NCI-H345 treated with DMSO at 0.1 percent for 48 hours (cell line): ENCODE data around the gene SEC14L2.

Experiments
- DNase-seq: peaks from one replicate; lab custom pipeline; 2025; ENCODE audit not compliant: unreplicated experiment; lab: John Stamatoyannopoulos, UW

Gene SEC14L2

DNA sequence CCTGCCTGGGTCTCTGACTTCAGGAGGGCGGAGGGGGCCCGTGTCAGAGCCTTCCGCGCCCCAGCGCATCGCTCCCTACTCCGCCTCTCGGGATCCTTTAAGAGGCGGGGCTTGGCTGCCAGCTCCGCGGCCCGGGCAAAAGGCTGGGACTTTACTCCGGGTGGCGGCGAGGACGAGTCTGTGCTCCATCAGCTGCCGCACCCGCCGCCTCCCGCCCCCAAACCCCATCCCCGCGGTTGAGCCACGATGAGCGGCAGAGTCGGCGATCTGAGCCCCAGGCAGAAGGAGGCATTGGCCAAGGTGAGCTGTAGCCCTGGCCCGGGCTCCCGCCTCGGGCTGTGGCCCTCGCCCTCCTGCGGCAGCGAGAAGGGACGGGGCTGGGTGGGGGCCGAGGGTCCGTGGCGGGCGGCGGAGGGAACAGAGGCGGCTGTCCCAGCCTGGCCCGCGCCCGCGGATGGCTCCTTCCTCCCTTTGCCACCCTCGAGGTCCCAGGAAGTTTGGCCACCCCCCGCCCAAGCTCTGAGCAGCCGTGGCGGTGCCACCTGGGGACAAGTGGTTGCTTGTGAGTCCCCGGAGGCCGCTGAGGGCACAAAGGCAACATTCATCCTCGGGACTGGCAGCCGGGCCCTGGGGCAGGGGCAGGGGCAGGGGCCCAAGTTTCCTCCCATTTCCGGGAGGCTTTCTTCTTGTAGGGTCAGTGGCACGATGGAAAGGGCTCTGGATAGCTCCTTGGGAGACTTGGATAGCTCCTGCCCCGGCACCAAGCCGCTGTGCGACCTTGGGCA lies at the start of gene SEC14L2:
Gene SEC14L2 (plus strand): TSS at position 148 of the 785 bp plus-strand sequence. CDS start 99 bp downstream, at position 247.
- DNase-seq: peak; percentile 38

DNA sequence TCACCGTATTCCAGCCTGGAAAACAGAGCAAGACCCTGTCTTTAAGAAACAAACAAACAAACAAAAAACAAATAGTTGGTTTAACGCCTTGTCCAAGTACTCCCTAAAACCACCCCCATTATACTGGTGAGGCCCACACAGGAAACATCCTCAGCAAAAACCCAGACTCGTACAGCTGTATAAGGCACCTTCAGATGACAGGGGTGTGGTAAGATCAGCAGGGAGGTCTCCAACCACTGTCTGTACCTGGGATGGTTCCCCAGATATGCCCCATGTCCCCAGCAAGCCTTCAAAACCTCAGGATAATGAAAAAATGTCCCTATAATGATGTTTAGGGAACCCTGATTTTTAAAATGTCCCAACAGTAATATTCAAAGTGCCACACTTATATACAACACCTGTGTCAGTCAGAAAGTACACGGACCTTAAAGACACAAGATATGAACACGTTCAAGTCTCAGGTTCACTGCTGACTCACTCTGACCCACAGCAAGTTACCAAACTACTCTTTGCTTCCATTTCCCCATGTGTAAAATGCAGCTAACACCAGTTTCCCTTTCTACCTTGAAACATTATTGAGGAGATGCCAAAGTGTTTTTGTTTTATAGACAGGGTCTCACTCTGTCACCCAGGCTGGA lies 49.4 kb upstream of the SEC14L2 start:
- no peak for DNase-seq

DNA sequence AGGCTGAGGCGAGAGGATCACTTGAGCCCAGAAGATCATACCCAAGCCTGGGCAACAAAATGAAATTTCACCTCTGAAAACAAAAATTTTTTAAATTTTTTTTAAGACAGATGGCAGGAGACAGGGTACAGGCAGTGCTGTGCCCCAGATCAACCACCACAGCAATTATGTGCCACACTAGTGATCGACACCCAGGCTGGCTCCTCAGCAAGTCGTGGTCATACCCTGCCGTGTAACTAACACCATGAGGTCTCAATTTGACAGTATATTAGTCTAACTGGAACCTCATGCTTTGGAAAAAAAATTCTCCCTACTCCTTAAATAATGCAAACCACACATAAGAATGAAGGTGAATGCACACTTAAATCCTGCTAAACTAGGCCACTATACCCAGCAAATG lies 48.4 kb upstream of the SEC14L2 start:
- no peak for DNase-seq

DNA sequence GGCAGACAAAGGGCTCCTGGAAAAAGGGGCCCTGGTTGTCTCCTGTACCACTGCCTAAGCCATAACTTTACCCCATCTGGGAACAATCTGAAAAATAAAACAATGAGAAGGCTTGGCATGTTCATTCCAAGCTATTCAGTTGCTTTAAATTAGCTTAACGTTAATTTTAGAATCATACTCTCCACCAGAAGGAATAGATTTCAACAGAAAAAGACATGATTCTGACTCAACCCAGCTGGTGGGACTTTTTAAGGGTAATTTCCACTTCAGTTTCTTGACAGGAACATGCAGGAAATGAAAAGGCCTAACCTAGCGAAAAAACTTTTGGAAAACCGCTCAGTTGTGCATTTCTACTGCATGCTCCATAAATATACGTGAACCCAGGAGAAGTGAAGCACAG lies 48.0 kb upstream of the SEC14L2 start:
- DNase-seq: no peak

DNA sequence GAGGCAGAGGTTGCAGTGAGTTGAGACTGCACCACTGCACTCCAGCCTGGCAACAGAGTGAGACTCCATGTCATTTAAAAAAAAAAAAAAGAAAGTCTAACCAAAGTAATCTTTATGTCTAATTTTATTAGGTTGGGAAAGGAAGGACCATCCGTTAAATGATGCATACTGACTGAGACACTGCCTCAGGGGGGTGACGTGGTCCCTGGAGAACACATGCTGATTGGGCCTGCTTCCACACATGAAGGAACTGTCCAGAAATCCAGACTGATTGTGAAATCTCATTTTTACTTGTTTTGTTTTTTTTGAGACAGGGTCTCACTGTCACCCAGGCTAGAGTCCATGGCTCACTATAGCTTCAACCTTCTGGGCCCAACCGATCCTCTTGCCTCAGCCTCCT lies 45.6 kb upstream of the SEC14L2 start:
- DNase-seq: no peak

DNA sequence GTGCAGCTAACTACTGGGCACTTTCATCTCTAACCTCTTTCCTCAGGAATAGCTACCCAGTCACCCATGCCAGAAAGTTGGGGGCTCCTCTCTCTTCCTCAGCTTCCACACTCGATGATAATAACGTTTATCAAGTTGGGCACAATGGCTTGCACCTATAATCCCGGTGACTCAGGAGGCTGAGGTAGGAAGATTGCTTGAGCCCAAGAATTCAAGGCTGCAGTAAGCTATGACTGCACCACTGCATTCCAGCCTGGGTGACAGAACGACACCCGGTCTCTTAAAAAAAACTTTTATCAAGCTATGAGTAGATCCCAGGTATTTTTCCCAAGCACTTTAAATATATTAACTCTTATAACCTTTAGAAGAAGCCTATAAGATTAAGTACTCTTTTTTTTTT lies 42.2 kb upstream of the SEC14L2 start:
- no peak for DNase-seq

DNA sequence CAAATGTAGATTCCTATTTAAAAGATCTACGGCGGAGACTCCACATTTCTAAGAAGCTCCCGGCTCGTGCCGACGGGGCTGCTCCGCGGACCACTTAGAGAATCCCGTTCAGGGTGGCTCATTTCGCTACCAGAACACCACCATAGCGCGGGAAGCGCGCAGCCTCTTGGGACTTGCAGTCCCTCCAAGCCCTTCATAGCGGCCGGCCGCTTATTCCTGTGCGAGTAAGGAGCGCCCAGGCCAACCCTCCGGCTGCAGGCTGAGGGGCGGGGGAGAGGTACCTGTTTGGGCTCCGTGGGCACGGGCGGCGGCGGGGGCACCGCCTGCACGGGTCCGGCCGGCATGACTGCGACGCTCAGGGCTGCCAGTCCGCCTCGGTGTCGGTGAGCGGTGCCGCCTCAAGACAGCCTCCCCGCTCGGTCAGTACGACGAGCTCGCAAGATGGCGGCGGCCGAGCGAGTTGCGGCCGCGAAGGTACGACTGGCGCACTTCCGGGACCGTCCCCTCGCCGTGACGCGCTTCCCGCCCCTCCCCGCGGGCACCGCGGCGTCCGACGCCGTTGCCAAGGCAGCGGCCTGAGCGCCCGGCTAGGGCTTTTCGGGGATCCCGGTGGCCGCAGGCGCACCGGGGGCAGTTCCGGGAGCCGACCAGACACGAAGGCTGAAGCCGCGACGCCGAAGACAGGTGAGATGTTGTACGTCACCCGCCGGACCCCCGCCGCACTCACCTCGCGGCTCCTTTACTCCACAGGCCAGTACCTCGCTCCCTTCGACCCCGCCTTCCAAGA lies 40.2 kb upstream of the SEC14L2 start, which contains the start of the genes CCDC157 and SF3A1:
Gene CCDC157 (plus strand): TSS at position 559 of the 787 bp plus-strand sequence. CDS start 8,994 bp downstream, outside the sequence.
Gene SF3A1 (minus strand): TSS at position 446 of the 787 bp plus-strand sequence. CDS start 102 bp downstream, at position 344.
- DNase-seq: peak; percentile 63

DNA sequence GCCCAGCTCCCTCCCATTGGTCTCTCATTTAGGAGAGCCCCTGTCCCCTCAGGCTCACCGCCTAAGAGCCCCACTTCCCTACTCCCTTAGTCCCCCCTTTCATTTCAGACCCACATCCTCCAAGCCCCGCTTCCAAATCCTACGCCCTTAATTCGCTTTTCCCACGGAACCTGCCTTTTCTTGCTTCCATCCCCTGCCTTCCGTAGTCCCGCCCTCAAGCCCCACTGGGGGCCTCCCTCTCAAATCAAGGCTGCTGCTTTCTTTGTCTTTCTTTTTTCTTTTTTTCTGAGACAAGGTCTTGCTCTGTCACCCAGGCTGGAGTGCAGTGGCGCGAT lies 39.6 kb upstream of the SEC14L2 start:
- peak; percentile 29 for DNase-seq

DNA sequence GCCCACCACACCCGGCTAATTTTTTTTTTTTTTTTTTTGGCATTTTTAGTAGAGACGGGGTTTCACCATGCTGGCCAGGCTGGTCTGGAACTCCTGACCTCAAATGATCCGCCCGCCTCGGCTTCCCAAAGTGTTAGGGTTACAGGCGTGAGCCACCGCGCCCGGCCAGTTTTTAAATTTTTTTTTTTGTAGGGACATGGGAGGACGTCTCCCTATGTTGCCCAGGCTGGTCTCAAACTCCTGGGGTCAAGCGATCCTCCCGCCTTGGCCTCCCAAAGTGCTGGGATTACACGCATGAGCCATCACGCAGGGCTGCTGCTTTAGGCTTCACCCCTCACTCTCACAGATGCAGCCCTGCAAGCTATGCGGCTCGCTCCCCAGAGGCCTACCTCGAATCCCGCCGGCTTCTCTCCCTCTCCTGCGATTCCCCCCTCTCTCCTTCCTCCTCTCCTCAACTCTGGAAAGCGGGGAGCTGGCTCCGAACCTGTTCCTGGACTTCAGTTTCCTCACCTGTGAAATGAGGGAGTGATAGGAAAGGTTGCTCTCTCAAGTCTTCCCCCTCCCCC lies 39.1 kb upstream of the SEC14L2 start:
- no peak for DNase-seq

DNA sequence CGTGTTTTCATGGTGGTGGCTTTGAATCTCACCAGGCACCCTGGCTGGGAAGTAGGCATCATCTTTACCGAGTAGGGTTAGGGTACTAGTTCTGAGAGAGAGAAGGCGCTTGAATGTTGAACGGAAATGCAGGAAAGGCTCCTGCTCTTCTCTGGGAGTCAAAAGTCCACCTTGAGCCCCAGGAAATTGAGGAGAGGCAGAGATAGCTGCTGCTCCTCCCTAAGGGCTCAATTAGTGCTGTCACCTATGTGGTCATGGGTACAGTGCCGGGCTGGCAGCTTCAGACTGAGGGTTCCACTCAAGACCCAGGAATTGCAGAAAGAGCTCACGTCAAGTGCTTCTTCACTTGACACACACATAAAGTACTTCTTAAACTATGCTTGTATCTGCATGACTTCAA lies 38.3 kb upstream of the SEC14L2 start:
- no peak for DNase-seq

DNA sequence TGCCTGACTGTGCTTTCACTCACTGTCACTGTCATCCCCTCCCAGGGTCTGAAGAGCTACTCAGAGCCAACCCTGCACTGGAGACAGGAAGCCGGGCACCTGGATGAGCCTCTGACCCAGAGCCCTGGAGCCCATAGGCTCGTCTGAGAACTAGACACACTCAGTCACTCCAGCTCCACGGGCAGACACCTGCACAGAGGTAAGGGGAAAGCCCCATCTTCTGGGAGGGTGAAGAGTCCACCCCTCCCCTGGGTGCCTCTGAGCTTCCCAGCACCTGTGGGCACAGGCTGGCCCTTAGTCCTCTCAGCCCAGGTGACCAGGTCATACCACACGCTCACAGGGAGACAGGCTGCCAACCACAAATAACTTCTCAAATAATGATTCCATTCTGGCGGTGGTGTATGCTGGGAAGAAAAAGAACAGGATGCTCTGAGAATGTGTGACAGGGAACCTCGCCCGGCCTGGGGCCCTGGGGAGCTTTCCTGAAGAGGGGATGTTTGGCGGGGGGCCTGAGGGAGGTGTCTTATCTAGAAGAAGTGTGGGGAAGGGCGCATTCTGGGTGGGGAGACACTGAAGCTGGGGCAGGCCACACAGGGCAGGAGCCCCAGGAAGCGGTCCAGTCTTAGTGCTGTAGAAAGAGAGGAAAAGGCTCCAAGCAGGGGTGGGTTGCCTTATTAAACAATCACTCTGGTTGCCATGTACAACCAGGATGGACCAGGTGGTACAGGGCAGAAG lies 34.7 kb upstream of the SEC14L2 start:
- no peak for DNase-seq

DNA sequence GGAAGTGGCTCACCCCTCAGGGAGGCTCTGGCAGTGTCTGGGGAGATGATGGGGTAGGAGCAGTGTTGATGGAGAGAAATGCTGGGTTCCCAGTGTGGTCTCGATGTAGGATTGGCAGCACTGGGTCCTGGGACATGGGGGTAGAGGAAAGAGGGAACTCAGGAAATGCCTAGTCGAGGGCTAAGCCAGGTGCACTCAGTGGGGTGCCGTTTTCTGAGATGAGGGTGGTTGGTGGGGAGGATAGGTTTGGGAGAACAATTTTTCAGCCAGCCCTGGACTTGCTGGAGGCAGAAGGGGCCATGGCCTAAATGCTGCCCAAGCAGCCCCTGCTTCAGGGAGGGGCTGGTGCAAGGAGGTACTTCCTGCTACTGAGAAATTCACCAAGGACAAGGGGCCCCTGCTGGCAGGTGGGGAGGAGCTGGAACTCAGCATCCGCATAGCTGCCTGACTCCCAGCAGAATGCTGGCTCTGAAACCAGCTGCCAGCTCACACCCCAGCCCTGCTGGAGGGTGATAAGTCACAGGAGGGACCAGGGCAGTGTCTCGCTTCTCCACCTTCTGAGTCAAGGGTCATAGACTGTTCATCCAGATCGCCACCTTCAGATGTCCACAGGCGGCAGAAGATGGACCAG lies 34.1 kb upstream of the SEC14L2 start:
- DNase-seq: no peak

DNA sequence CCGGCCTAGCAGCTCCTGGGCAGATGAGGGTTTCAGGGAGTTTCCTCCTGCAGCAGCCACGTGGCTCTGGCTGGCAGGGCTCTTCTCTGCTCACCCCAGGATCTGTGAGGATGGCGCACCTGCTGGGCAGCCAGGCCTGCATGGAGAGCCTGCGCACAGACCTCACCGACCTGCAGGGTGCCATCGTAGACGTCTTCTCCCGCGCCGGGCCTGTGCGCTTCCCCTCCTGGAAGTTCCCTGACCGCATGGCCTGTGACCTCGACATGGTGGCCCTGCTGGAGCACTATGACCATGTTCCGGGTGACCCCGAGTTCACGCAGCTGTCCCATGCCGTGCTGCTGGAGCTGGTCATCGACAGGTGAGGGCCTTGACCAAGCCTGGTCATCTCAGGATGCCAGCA lies 30.9 kb upstream of the SEC14L2 start:
- DNase-seq: no peak

DNA sequence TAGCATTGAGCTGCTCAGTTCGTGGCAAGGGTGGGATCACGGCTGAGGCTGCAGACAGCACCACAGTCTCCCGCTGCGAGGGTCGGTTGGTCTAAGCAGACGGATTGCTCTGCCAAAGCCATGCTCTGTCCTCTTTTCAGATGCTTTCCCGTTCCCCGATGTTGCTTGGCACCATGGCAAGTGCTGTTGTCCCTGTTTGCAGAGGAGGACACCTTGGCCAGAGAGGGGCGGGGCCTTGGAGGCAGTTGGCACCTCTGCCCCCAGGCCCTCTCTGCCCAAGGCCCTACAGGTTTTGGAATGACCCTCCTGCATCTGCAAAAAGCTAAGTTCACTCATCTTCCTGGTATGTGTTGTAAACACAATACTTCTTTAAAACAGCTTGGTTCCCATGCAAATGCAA lies 28.4 kb upstream of the SEC14L2 start:
- DNase-seq: no peak

DNA sequence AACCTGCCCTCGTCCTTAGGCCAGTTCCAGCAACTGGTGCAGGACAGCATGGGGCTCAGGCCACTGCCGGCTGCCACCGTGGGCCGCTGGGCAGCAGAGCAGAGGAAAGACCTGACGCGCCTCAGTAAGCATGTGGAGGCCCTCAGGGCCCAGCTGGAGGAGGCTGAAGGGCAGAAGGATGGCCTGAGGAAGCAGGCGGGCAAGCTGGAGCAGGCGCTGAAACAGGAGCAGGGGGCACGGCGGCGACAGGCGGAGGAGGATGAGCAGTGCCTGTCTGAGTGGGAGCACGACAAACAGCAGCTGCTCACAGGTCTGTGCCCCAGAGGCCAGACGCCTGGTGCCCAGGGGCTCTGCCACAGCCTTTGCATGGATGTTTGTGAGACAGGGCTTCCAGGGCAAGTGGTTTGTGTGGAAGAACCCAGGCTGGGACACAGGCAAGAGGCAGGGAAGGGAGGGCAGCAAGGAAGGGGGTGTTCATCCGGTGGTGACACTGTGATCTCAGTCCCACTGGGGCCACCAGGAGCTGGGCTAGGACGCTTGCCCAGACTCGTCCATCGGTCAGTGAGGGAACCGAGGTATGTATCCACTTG lies 26.1 kb upstream of the SEC14L2 start:
- DNase-seq: no peak

DNA sequence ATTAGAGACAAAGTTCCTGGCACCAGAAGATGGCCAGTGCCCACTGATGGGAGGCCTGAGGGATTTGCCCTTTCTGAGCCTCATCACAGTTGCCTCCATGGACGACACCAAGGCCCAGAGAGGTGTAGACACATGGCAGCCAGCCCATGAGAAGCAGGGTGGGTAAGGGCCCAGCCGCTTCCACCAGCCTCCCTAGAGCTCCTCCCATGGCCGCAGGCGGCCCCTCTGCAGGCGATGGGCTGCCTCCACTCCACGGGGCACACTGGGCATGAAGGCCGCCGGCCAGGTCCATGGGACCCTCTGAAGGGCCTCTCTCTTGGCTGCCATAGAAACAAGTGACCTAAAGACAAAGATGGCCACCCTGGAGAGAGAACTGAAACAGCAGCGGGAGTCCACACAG lies 25.5 kb upstream of the SEC14L2 start:
- no peak for DNase-seq

DNA sequence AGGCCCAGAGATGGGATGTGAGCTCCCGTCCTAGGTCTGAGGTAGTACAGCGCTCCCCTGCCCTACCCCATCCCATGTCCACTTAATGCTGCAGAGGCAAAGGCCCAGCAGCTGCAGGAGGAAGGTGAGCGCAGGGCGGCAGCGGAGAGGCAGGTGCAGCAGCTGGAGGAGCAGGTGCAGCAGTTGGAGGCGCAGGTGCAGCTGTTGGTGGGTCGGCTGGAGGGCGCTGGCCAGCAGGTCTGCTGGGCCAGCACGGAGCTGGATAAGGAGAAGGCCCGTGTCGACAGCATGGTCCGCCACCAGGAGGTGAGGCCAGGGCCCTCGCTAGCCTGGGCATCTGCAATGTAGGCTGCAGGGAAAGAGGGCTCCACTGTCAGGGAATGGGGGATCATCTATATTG lies 24.8 kb upstream of the SEC14L2 start:
- DNase-seq: no peak

DNA sequence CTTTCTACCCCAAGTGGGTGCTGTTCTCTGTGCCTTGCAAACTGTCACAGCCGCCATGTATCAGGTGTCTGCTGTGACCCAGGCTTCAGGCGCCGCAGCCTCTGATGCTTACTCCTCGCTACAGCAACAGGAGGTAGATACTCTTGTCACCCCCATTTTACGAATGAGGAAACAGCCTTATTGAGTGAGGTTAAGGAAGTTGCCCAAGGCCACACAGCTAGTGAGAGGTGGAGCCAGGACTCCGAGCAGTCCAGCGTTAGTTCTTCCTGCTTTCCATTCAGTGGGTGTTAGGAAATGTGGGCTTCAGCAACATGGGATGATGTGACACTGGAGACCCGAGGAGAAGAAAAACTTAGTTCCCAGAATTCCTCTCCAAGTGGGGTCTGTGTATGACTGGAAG lies 23.9 kb upstream of the SEC14L2 start:
- no peak for DNase-seq

DNA sequence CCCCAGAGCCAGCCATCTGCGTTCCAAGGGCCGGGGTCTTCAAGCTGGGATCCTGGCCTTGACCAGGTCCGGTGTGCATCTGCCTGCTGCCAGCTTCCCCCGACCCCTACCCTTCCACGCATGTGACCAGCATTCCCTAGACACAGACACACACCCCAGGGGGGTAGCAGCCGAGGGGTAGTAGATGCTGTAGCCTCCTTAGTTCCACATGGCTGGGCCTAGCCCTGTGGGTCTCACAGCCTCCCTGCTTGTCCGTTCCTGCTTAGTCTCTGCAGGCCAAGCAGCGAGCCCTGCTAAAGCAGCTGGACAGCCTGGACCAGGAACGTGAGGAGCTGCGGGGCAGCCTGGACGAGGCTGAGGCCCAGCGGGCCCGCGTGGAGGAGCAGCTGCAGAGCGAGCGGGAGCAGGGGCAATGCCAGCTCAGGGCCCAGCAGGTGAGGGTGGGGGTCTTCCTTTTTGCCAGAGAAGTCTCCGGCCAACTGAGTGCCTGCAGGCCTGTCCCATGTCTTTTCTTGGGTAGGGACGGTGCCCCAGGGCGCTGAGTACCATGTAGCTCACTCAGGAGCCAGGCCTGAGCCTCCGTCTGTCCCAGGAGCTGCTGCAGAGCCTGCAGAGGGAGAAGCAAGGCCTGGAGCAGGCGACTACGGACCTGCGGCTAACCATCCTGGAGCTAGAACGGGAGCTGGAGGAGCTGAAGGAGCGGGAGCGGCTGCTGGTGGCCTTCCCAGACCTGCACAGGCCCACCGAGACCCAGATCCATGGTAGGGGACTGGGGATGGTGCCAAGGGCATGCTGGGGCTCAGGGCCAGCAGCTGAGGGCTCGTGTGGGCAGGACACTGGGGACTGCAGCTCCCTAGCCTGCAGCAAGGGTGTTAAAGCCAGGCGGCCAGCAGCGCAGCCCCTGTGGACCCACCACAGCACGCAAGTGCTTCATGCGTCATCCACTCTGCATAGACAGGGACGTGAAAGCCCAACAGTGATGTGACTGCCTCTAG lies 23.2 kb upstream of the SEC14L2 start:
- DNase-seq: no peak
